KMS-11 (cell line): ENCODE results near the gene SCARB1.

ENCODE experiments used
- H2AFZ ChIP-seq: fragments of 200-600 bp; sonication (generic); 2 replicates; pipeline ENCODE4 v1.6.1; 2016; ENCODE audit warnings: antibody characterized with exemption, mixed run types, low read depth
- H3K27ac ChIP-seq: fragments of 200-600 bp; sonication (generic); 2 replicates; pipeline ENCODE4 v1.6.1; 2016; ENCODE audit warnings: mild to moderate bottlenecking, mixed run types
- H3K27me3 ChIP-seq: fragments of 200-600 bp; sonication (generic); 2 replicates; pipeline ENCODE4 v1.6.1; 2017; ENCODE audit warnings: mild to moderate bottlenecking, low read depth, mixed run types, moderate library complexity; ENCODE audit not compliant: insufficient read depth
- H3K36me3 ChIP-seq: fragments of 200-600 bp; sonication (generic); 2 replicates; pipeline ENCODE4 v1.6.1; 2017; ENCODE audit warnings: mild to moderate bottlenecking, mixed run types; ENCODE audit not compliant: insufficient read depth
- H3K4me1 ChIP-seq: fragments of 200-600 bp; sonication (generic); 2 replicates; pipeline ENCODE4 v1.6.1; 2016; ENCODE audit warnings: mild to moderate bottlenecking, low read depth, mixed run types; ENCODE audit not compliant: poor library complexity, severe bottlenecking
- H3K4me2 ChIP-seq: fragments of 200-600 bp; sonication (generic); 2 replicates; pipeline ENCODE4 v1.7.0; 2016; ENCODE audit warnings: mild to moderate bottlenecking, mixed run types
- H3K4me3 ChIP-seq: fragments of 200-600 bp; sonication (generic); IDR thresholded peaks from 2 replicates; pipeline ENCODE4 v1.6.1; 2017; ENCODE audit warnings: low read depth, low read length, mixed read lengths; ENCODE audit not compliant: insufficient read depth
- H3K79me2 ChIP-seq: fragments of 200-600 bp; sonication (generic); 2 replicates; pipeline ENCODE4 v1.6.1; 2016; ENCODE audit warnings: low read depth, mixed run types; ENCODE audit not compliant: insufficient read depth
- H3K9ac ChIP-seq: fragments of 200-600 bp; sonication (generic); 2 replicates; pipeline ENCODE4 v1.6.1; 2016; ENCODE audit warnings: mild to moderate bottlenecking, mixed run types
- H4K20me1 ChIP-seq: fragments of 200-600 bp; sonication (generic); 2 replicates; pipeline ENCODE4 v1.6.1; 2016; ENCODE audit warnings: mild to moderate bottlenecking, mixed run types; ENCODE audit not compliant: insufficient read depth
- CTCF ChIP-seq: fragments of 200-600 bp; sonication (generic); conservative IDR thresholded peaks from 2 replicates; pipeline ENCODE4 v1.6.1; 2017; ENCODE audit warnings: low read depth, mild to moderate bottlenecking, antibody characterized with exemption, low read length, moderate library complexity, mixed read lengths

Gene SCARB1

GRCh38 chr12:124847113-124848074, 16.3 kb downstream of the SCARB1 start:
- peaks cover 10% of the 10 kb centered on the region; the same call in 1 of the 2 replicates for H3K79me2 ChIP-seq

GRCh38 chr12:124844411-124845397, 19.0 kb downstream of the SCARB1 start:
- H2AFZ ChIP-seq = no peak overlapping the region
- H3K36me3 ChIP-seq = no peaks in the 10 kb centered on the region
- no peak for TF ChIP-seq CTCF
- no peaks in the 10 kb centered on the region for H3K27me3 ChIP-seq
- H3K9ac ChIP-seq = no peak overlapping the region
- no peaks in the 10 kb centered on the region for H3K4me1 ChIP-seq
- H3K4me2 ChIP-seq = no peak overlapping the region
- no peaks in the 10 kb centered on the region for H4K20me1 ChIP-seq
- H3K4me3 ChIP-seq = no peak overlapping the region
- no peak overlapping the region for H3K27ac ChIP-seq
- H3K79me2 ChIP-seq = 0 out of 2 replicates have a peak, but pooled peaks cover 7% of the 10 kb centered on the region

More at GRCh38 chr12:124847113-124848074, 16.3 kb downstream of the SCARB1 start:
- H3K4me3 ChIP-seq = no peak overlapping the region
- H3K36me3 ChIP-seq = no peaks in the 10 kb centered on the region
- no peak overlapping the region for H3K4me2 ChIP-seq
- H3K9ac ChIP-seq = no peak overlapping the region
- no peaks in the 10 kb centered on the region for H3K27me3 ChIP-seq
- H3K4me1 ChIP-seq = no peaks in the 10 kb centered on the region
- no peak overlapping the region for H3K27ac ChIP-seq
- TF ChIP-seq CTCF = no peak
- no peak overlapping the region for H2AFZ ChIP-seq
- H4K20me1 ChIP-seq = no peaks in the 10 kb centered on the region

- H3K27me3 ChIP-seq = no peaks in the 10 kb centered on the region
- H3K4me2 ChIP-seq = no peak overlapping the region
- TF ChIP-seq CTCF = no peak
- no peaks in the 10 kb centered on the region for H3K36me3 ChIP-seq
- no peaks in the 10 kb centered on the region for H3K4me1 ChIP-seq
- H3K9ac ChIP-seq = no peak overlapping the region
- H3K79me2 ChIP-seq = no peaks in the 10 kb centered on the region
- no peak overlapping the region for H3K27ac ChIP-seq
- no peaks in the 10 kb centered on the region for H4K20me1 ChIP-seq
- H2AFZ ChIP-seq = no peak overlapping the region
- H3K4me3 ChIP-seq = no peak overlapping the region
Measured at GRCh38 chr12:124842800-124843510, 20.7 kb downstream of the SCARB1 start.

- Histone ChIP-seq H3K36me3 (no peaks in the 10 kb centered on the region), H2AFZ (no peak overlapping the region), H3K27me3 (no peaks in the 10 kb centered on the region), H4K20me1 (no peaks in the 10 kb centered on the region), H3K4me2 (no peak overlapping the region), H3K9ac (no peak overlapping the region), H3K79me2 (no peaks in the 10 kb centered on the region), H3K27ac (no peak overlapping the region), H3K4me1 (no peaks in the 10 kb centered on the region), H3K4me3 (no peak overlapping the region)
- TF ChIP-seq CTCF = no peak
Measured at GRCh38 chr12:124842073-124842749, 21.5 kb downstream of the SCARB1 start.
